HepG2 (cell line): ENCODE results near the gene ZNF274. TPM values are rescaled to one million over a fixed set of nuclear protein-coding genes. Genes with fewer than 3 reads are reported as not detected.

ENCODE experiments used
- CERS6 ChIP-seq: sonication (generic); formaldehyde crosslinking; IDR thresholded peaks from 2 replicates; pipeline ENCODE4 v1.5.0; 2020; ENCODE audit warnings: missing genetic modification reagents
- DMAP1 ChIP-seq: IDR thresholded peaks from 2 replicates; pipeline ENCODE4 v1.6.1; 2016
- ELF4 ChIP-seq: sonication (generic); formaldehyde crosslinking; IDR thresholded peaks from 2 replicates; pipeline ENCODE4 v1.5.0; 2020; ENCODE audit warnings: missing genetic modification reagents, mild to moderate bottlenecking, moderate library complexity, borderline replicate concordance
- HOXA7 ChIP-seq: sonication (generic); formaldehyde crosslinking; IDR thresholded peaks from 2 replicates; pipeline ENCODE4 v1.8.1; 2022; ENCODE audit warnings: mild to moderate bottlenecking, missing genetic modification reagents, moderate library complexity
- MAF1 ChIP-seq: sonication (generic); formaldehyde crosslinking; IDR thresholded peaks from 2 replicates; pipeline ENCODE4 v1.5.0; 2020; ENCODE audit warnings: missing genetic modification reagents, borderline replicate concordance
- MIER2 ChIP-seq: IDR thresholded peaks from 2 replicates; pipeline ENCODE4 v1.6.1; 2016; ENCODE audit warnings: missing biosample characterization, missing genetic modification reagents
- MLX ChIP-seq: IDR thresholded peaks from 2 replicates; pipeline ENCODE4 v1.6.1; 2016
- NR0B2 ChIP-seq: sonication (generic); formaldehyde crosslinking; IDR thresholded peaks from 2 replicates; pipeline ENCODE4 v1.4.0; 2020; ENCODE audit warnings: mild to moderate bottlenecking, missing genetic modification reagents
- PBX3 ChIP-seq: sonication (generic); formaldehyde crosslinking; IDR thresholded peaks from 2 replicates; pipeline ENCODE4 v1.8.1; 2023; ENCODE audit warnings: missing genetic modification reagents, inconsistent platforms, borderline replicate concordance
- REL ChIP-seq: sonication (generic); formaldehyde crosslinking; conservative IDR thresholded peaks from 2 replicates; pipeline ENCODE4 v1.8.0; 2022; ENCODE audit warnings: mild to moderate bottlenecking, missing genetic modification reagents, moderate library complexity
- REXO4 ChIP-seq: sonication (generic); formaldehyde crosslinking; IDR thresholded peaks from 2 replicates; pipeline ENCODE4 v1.8.0; 2022; ENCODE audit warnings: missing genetic modification reagents, mild to moderate bottlenecking, borderline replicate concordance
- SALL2 ChIP-seq: sonication (generic); formaldehyde crosslinking; IDR thresholded peaks from 2 replicates; pipeline ENCODE4 v1.8.1; 2023; ENCODE audit warnings: mild to moderate bottlenecking, missing genetic modification reagents, inconsistent platforms
- SIN3A ChIP-seq: IDR thresholded peaks from 2 replicates; pipeline ENCODE4 v1.6.1; 2011; ENCODE audit warnings: low read depth, mild to moderate bottlenecking, control low read depth, low read length, borderline replicate concordance
- SNAPC4 ChIP-seq: sonication (generic); formaldehyde crosslinking; IDR thresholded peaks from 2 replicates; pipeline ENCODE4 v1.4.0; 2020; ENCODE audit warnings: mild to moderate bottlenecking, missing genetic modification reagents
- SP1 ChIP-seq, 2 experiments: fragments of 450-650 bp in 1 of 2; sonication (generic) in 1 of 2; formaldehyde crosslinking in 1 of 2; IDR thresholded peaks; 2 replicates each; pipeline versions ENCODE4 v1.4.0 to v1.6.1; 2016 to 2020; ENCODE audit warnings: missing genetic modification reagents in 1 of 2
- THYN1 ChIP-seq: sonication (generic); formaldehyde crosslinking; IDR thresholded peaks from 2 replicates; pipeline ENCODE4 v1.8.1; 2023; ENCODE audit warnings: low read depth, mild to moderate bottlenecking, moderate library complexity, missing genetic modification reagents, borderline replicate concordance
- ZFP82 ChIP-seq: sonication (generic); formaldehyde crosslinking; IDR thresholded peaks from 2 replicates; pipeline ENCODE4 v1.5.1; 2020; ENCODE audit warnings: mild to moderate bottlenecking, missing genetic modification reagents, borderline replicate concordance
- ZKSCAN1 ChIP-seq: fragments of 150-350 bp; IDR thresholded peaks from 2 replicates; pipeline ENCODE4 v1.6.1; 2014; ENCODE audit warnings: low read length
- ZNF460 ChIP-seq: sonication (generic); formaldehyde crosslinking; IDR thresholded peaks from 2 replicates; pipeline ENCODE4 v1.5.1; 2020; ENCODE audit warnings: missing genetic modification reagents, mild to moderate bottlenecking, borderline replicate concordance
- ZNF788 ChIP-seq: sonication (generic); formaldehyde crosslinking; IDR thresholded peaks from 2 replicates; pipeline ENCODE4 v1.5.0; 2020; ENCODE audit warnings: mild to moderate bottlenecking, missing genetic modification reagents, borderline replicate concordance
- polyA plus RNA-seq, 8 experiments: library from polyadenylated mRNA; depleted of rRNA in 3 of 8; stranded (reverse) in 7 of 8; unstranded in 1 of 8; fragments of >200 nt; fragmentation: Illumina TruSeq in 4 of 8; extraction: Trizol in 4 of 8; gene quantifications; 2 replicates each; pipeline versions ENCODE4 v1.2.1 to v1.2.3, GENCODE V29; 2011 to 2016; ENCODE audit warnings: low read depth in 4 of 8, missing spikeins in 1 of 8, mixed read lengths in 1 of 8; ENCODE audit not compliant: insufficient read depth in 1 of 8
- total RNA-seq, 5 experiments: library from RNA; depleted of rRNA; stranded (reverse); fragments of >200 nt; fragmentation: Illumina TruSeq; extraction: Trizol; gene quantifications; 2 replicates each; pipeline ENCODE4 v1.2.3, GENCODE V29; 2016; ENCODE audit warnings: low read depth in 1 of 5

Gene ZNF274
- total and polyA plus RNA-seq, 2 of the 13 experiments (the other 11 are each of a cell fraction or from before 2014, with no cell fraction given), result 16.1 to 23.0 TPM

- TF ChIP-seq MLX (CRISPR knock-in tag) (0 out of 2 replicates have a peak, but pooled peaks have one; percentile 6), REL (CRISPR knock-in tag) (peak; percentile 95), SIN3A (peak; percentile 16; the same call in 1 of the 2 replicates), MIER2 (CRISPR knock-in tag) (peak; percentile 54; the same call in 1 of the 2 replicates), CERS6 (CRISPR knock-in tag) (no peak; the same call in 1 of the 2 replicates), REXO4 (CRISPR knock-in tag) (peak; percentile 29; the same call in 1 of the 2 replicates), SNAPC4 (CRISPR knock-in tag) (0 out of 2 replicates have a peak, but pooled peaks have one; percentile 41), ZFP82 (CRISPR knock-in tag) (0 out of 2 replicates have a peak, but pooled peaks have one; percentile 77), ZKSCAN1 (no peak), MAF1 (no peak), SALL2 (CRISPR knock-in tag) (peak; percentile 50; the same call in 1 of the 2 replicates), SP1 (IDR thresholded peaks at IDR 0.05) (no peak), SP1 (CRISPR knock-in tag; IDR thresholded peaks at IDR 0.05) (peak; percentile 48), PBX3 (CRISPR knock-in tag) (no peak), THYN1 (CRISPR knock-in tag) (no peak), NR0B2 (peak; percentile 78), DMAP1 (peak; percentile 94), HOXA7 (CRISPR knock-in tag) (0 out of 2 replicates have a peak, but pooled peaks have one; percentile 88), ELF4 (CRISPR knock-in tag) (0 out of 2 replicates have a peak, but pooled peaks have one; percentile 37), ZNF788 (CRISPR knock-in tag) (no peak; the same call in 1 of the 2 replicates), ZNF460 (CRISPR knock-in tag) (peak; percentile 56; the same call in 1 of the 2 replicates)
These were observed at the start of gene ZNF274 (continued) for GRCh38 chr19:58182989-58183816.
